ENCODE measurements around the gene SRPX2. TPM values are rescaled to one million over a fixed set of nuclear protein-coding genes. Genes with fewer than 3 reads are reported as not detected.

Gene SRPX2
- total and polyA plus RNA-seq, 2 experiments from 2014 or later = 36.7 to 40.3 TPM

DNA sequence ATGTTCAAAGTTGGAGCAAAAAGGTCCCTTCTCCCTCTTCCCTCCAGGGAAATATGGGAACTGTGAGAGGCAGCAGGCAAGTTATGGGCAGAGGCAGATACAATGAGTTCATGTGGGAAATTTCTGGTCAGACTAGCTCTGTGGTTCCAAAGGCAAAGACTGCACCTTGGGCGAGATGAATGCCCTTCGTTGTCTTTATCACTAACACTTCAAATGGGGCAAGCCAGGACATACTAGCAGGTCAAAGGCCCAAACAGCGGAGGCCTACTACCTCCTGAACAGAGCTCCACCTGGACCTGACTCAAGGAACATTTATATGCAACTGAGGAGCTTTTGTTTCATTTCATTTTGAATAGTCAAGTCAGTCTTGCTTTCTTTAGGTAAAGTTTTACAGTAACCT lies 29.0 kb downstream of the SRPX2 start:
- H4K20me1 ChIP-seq (ENCODE audit: insufficient read depth) = no peaks in the 10 kb centered on the region
- no peaks in the 10 kb centered on the region for H3K9me3 ChIP-seq (ENCODE audit: low read depth)
- no peak for TF ChIP-seq EZH2 (IDR thresholded peaks at IDR 0.05; ENCODE audit: insufficient read depth, poor library complexity, severe bottlenecking)
- TF ChIP-seq EZH2phosphoT487 (IDR thresholded peaks at IDR 0.05; ENCODE audit: insufficient read depth, low read depth) = no peak
- no peaks in the 10 kb centered on the region for H3K27me3 ChIP-seq (replicated peaks; ENCODE audit: insufficient read depth)
- no peaks in the 10 kb centered on the region for H3K79me2 ChIP-seq (ENCODE audit: insufficient read depth)
- no peaks in the 10 kb centered on the region for H3K9me2 ChIP-seq (ENCODE audit: insufficient read depth)
- H3K27ac ChIP-seq = peak overlapping the region; percentile 46
- H3K4me3 ChIP-seq = no peak overlapping the region
- no peaks in the 10 kb centered on the region for H3F3A ChIP-seq (ENCODE audit: insufficient read depth)
- no peak overlapping the region for H3K4me2 ChIP-seq (ENCODE audit: unreplicated experiment)
- no peaks in the 10 kb centered on the region for H3K36me3 ChIP-seq (ENCODE audit: low read depth)
- no peak overlapping the region for H2AFZ ChIP-seq
- in situ Hi-C loops (cut with MboI) = no loop called here
- H3K9ac ChIP-seq = no peak overlapping the region
- 100% methylated on average over 3 of the region's 3 CpGs for WGBS, 2 experiments (ENCODE audit: low coverage in 1 of 2, low lambda C conversion rate in 2 of 2, missing lambda C conversion rate in 2 of 2)
- DNase-seq = no peak
- H3K4me1 ChIP-seq (ENCODE audit: insufficient read depth) = peaks cover 19% of the 10 kb centered on the region

GRCh38 chrX:100673397-100673953 lies 29.5 kb downstream of the SRPX2 start:
- H3K9ac ChIP-seq = no peak overlapping the region
- H3K9me3 ChIP-seq (ENCODE audit: low read depth) = no peaks in the 10 kb centered on the region
- no peaks in the 10 kb centered on the region for H3F3A ChIP-seq (ENCODE audit: insufficient read depth)
- WGBS, 2 experiments (ENCODE audit: low coverage in 1 of 2, low lambda C conversion rate in 2 of 2, missing lambda C conversion rate in 2 of 2) = 31 to 36% methylated on average over 3 of the region's 3 CpGs
- no peak for TF ChIP-seq EZH2 (IDR thresholded peaks at IDR 0.05; ENCODE audit: insufficient read depth, poor library complexity, severe bottlenecking)
- TF ChIP-seq EZH2phosphoT487 (IDR thresholded peaks at IDR 0.05; ENCODE audit: insufficient read depth, low read depth) = no peak
- no peaks in the 10 kb centered on the region for H3K79me2 ChIP-seq (ENCODE audit: insufficient read depth)
- H3K9me2 ChIP-seq (ENCODE audit: insufficient read depth) = no peaks in the 10 kb centered on the region
- H3K27ac ChIP-seq = peak overlapping the region; percentile 46
- no peaks in the 10 kb centered on the region for H4K20me1 ChIP-seq (ENCODE audit: insufficient read depth)
- no peaks in the 10 kb centered on the region for H3K27me3 ChIP-seq (replicated peaks; ENCODE audit: insufficient read depth)
- no peak overlapping the region for H2AFZ ChIP-seq
- in situ Hi-C loops (cut with MboI) = no loop called here
- H3K4me2 ChIP-seq (ENCODE audit: unreplicated experiment) = no peak overlapping the region
- peak; percentile 74 for DNase-seq
- peaks cover 19% of the 10 kb centered on the region for H3K4me1 ChIP-seq (ENCODE audit: insufficient read depth)
- no peak overlapping the region for H3K4me3 ChIP-seq
- H3K36me3 ChIP-seq (ENCODE audit: low read depth) = no peaks in the 10 kb centered on the region

- Histone ChIP-seq H3F3A (ENCODE audit: insufficient read depth) (no peaks in the 10 kb centered on the region), H4K20me1 (ENCODE audit: insufficient read depth) (no peaks in the 10 kb centered on the region), H3K79me2 (ENCODE audit: insufficient read depth) (no peaks in the 10 kb centered on the region), H3K4me3 (no peak overlapping the region), H3K4me2 (ENCODE audit: unreplicated experiment) (no peak overlapping the region), H3K27ac (no peak overlapping the region), H3K27me3 (replicated peaks; ENCODE audit: insufficient read depth) (no peaks in the 10 kb centered on the region), H3K9me2 (ENCODE audit: insufficient read depth) (no peaks in the 10 kb centered on the region), H3K4me1 (ENCODE audit: insufficient read depth) (peaks cover 19% of the 10 kb centered on the region), H2AFZ (no peak overlapping the region), H3K36me3 (ENCODE audit: low read depth) (no peaks in the 10 kb centered on the region), H3K9ac (no peak overlapping the region), H3K9me3 (ENCODE audit: low read depth) (no peaks in the 10 kb centered on the region)
- WGBS, 2 experiments (ENCODE audit: low coverage in 1 of 2, low lambda C conversion rate in 2 of 2, missing lambda C conversion rate in 2 of 2) = 59 to 63% methylated on average over 2 of the region's 2 CpGs
- no peak for TF ChIP-seq EZH2phosphoT487 (IDR thresholded peaks at IDR 0.05; ENCODE audit: insufficient read depth, low read depth)
- TF ChIP-seq EZH2 (IDR thresholded peaks at IDR 0.05; ENCODE audit: insufficient read depth, poor library complexity, severe bottlenecking) = no peak
- no peak for DNase-seq
- in situ Hi-C loops (cut with MboI) = no loop called here
Observed at GRCh38 chrX:100674705-100675104, 30.7 kb downstream of the SRPX2 start.

DNA sequence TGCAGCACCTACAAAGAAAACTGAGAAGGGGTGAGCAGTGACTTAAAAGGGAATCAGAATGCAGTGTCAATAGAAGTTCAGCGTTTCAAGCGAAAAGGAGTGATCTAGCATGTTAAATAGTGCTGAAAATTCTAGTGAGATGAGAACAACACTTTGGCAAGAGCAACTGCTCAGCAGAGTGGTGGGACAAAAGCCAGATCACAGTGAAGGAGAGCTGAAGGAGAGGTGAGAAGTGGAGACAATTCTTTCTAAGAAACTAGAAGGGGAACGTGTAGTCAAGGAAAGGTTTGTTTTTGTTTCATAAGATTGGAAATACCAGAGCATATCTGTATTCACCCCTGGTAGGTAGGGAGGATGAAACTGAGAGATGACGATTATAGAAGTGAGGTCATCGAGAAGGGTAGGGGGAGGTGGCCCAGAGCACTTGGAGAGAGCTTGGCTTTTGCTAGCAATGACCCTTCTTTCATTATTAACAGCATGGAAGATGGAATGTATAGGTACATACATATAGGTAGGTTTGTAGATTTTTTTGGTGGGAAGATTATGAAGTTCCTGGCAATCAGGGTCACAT lies 33.7 kb downstream of the SRPX2 start:
- H2AFZ ChIP-seq = no peak overlapping the region
- H3K9ac ChIP-seq = no peak overlapping the region
- H4K20me1 ChIP-seq (ENCODE audit: insufficient read depth) = no peaks in the 10 kb centered on the region
- H3K9me2 ChIP-seq (ENCODE audit: insufficient read depth) = no peaks in the 10 kb centered on the region
- H3K9me3 ChIP-seq (ENCODE audit: low read depth) = no peaks in the 10 kb centered on the region
- peaks cover 27% of the 10 kb centered on the region for H3K4me1 ChIP-seq (ENCODE audit: insufficient read depth)
- in situ Hi-C loops (cut with MboI) = no loop called here
- DNase-seq = peak; percentile 55
- TF ChIP-seq EZH2phosphoT487 (IDR thresholded peaks at IDR 0.05; ENCODE audit: insufficient read depth, low read depth) (no peak), EZH2 (IDR thresholded peaks at IDR 0.05; ENCODE audit: insufficient read depth, poor library complexity, severe bottlenecking) (no peak)
- H3K27ac ChIP-seq = no peak overlapping the region
- no peak overlapping the region for H3K4me3 ChIP-seq
- H3F3A ChIP-seq (ENCODE audit: insufficient read depth) = no peaks in the 10 kb centered on the region
- WGBS, 2 experiments (ENCODE audit: low coverage in 1 of 2, low lambda C conversion rate in 2 of 2, missing lambda C conversion rate in 2 of 2) = 33 to 36% methylated on average over 5 of the region's 5 CpGs
- H3K4me2 ChIP-seq (ENCODE audit: unreplicated experiment) = peak overlapping the region; percentile 7
- H3K36me3 ChIP-seq (ENCODE audit: low read depth) = no peaks in the 10 kb centered on the region
- H3K27me3 ChIP-seq (replicated peaks; ENCODE audit: insufficient read depth) = no peaks in the 10 kb centered on the region
- H3K79me2 ChIP-seq (ENCODE audit: insufficient read depth) = no peaks in the 10 kb centered on the region
